HEK293T (cell line): ENCODE measurements around the gene BLTP2.
"Not testable (repeated sequence)": the region's sequence is repeated elsewhere in the genome, so short reads cannot be mapped to it uniquely, and the experiment has no call there.

Source experiments
- BHLHE40 ChIP-seq: fragments of 450-650 bp; IDR thresholded peaks from 2 replicates; pipeline ENCODE4 v1.6.1; 2016; ENCODE audit warnings: mild to moderate bottlenecking, moderate library complexity, borderline replicate concordance
- CTBP1 ChIP-seq: fragments of 450-650 bp; IDR thresholded peaks from 2 replicates; pipeline ENCODE4 v1.6.1; 2016; ENCODE audit warnings: borderline replicate concordance
- FOXA1 ChIP-seq: fragments of 450-650 bp; IDR thresholded peaks from 2 replicates; pipeline ENCODE4 v1.6.1; 2016; ENCODE audit warnings: mild to moderate bottlenecking
- PKNOX1 ChIP-seq: fragments of 450-650 bp; IDR thresholded peaks from 2 replicates; pipeline ENCODE4 v1.6.1; 2016
- ZNF384 ChIP-seq: fragments of 450-650 bp; IDR thresholded peaks from 2 replicates; pipeline ENCODE4 v1.6.1; 2016

DNA sequence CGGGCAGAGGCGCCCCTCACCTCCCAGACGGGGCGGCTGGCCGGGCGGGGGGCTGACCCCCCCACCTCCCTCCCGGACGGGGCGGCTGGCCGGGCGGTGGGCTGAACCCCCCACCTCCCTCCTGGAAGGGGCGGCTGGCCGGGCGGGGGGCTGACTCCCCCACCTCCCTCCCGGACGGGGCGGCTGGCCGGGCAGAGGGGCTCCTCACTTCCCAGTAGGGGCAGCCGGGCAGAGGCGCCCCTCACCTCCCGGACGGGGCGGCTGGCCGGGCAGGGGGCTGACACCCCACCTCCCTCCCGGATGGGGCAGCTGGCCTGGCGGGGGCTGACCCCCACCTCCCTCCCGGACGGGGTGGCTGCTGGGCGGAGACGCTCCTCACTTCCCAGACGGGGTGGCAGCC is 40.9 kb downstream of the BLTP2 start:
- not testable (repeated sequence) for TF ChIP-seq FOXA1, CTBP1, BHLHE40, ZNF384, PKNOX1
